Activated CD4-positive, alpha-beta T cell treated with anti-CD3 and anti-CD28 coated beads, Interleukin-2, amount 50 U/mL, for 1 hour (primary cell): ENCODE data around the gene VWA8.
A peak's percentile ranks its signal among the peaks of the same experiment; 100 is the strongest.
"Not testable (repeated sequence)": the region's sequence is repeated elsewhere in the genome, so short reads cannot be mapped to it uniquely, and the experiment has no call there.

Source experiments
- DNase-seq: peaks from one replicate; pipeline ENCODE4 v3.0.0-alpha.2; 2020

VWA8 gene

GRCh38 chr13:41678848-41679247, 282.1 kb downstream of the VWA8 start:
- DNase-seq: no peak

GRCh38 chr13:41678249-41678648, 282.7 kb downstream of the VWA8 start:
- no peak for DNase-seq

GRCh38 chr13:41675306-41675705, 285.6 kb downstream of the VWA8 start:
- DNase-seq: no peak

GRCh38 chr13:41674246-41674645, 286.7 kb downstream of the VWA8 start:
- no peak for DNase-seq

GRCh38 chr13:41673640-41674039, 287.3 kb downstream of the VWA8 start:
- no peak for DNase-seq

GRCh38 chr13:41670873-41671443, 290.0 kb downstream of the VWA8 start:
- DNase-seq: no peak

GRCh38 chr13:41668130-41668757, 292.7 kb downstream of the VWA8 start:
- DNase-seq: no peak

GRCh38 chr13:41666644-41667043, 294.3 kb downstream of the VWA8 start:
- no peak for DNase-seq

- DNase-seq: no peak
These were observed 300.5 kb downstream of the VWA8 start for GRCh38 chr13:41660411-41660810.

- DNase-seq: no peak
These were observed 302.8 kb downstream of the VWA8 start for GRCh38 chr13:41658057-41658661.

- no peak for DNase-seq
These were observed 304.9 kb downstream of the VWA8 start for GRCh38 chr13:41655997-41656396.

- DNase-seq: no peak
These were observed 306.1 kb downstream of the VWA8 start for GRCh38 chr13:41654796-41655195.

GRCh38 chr13:41652735-41653361, 308.1 kb downstream of the VWA8 start:
- DNase-seq: peak; percentile 42

GRCh38 chr13:41651413-41652058, 309.4 kb downstream of the VWA8 start:
- DNase-seq: no peak

GRCh38 chr13:41650706-41651105, 310.2 kb downstream of the VWA8 start:
- no peak for DNase-seq

GRCh38 chr13:41649659-41650058, 311.2 kb downstream of the VWA8 start:
- no peak for DNase-seq

GRCh38 chr13:41648314-41648935, 312.5 kb downstream of the VWA8 start:
- no peak for DNase-seq

GRCh38 chr13:41647699-41648313, 313.1 kb downstream of the VWA8 start:
- not testable (repeated sequence) for DNase-seq

- DNase-seq: no peak
These were observed 315.6 kb downstream of the VWA8 start for GRCh38 chr13:41645331-41645730.

GRCh38 chr13:41644742-41645141, 316.2 kb downstream of the VWA8 start:
- no peak for DNase-seq

- no peak for DNase-seq
These were observed 317.4 kb downstream of the VWA8 start for GRCh38 chr13:41643507-41643906.

GRCh38 chr13:41641961-41642360, 318.9 kb downstream of the VWA8 start:
- no peak for DNase-seq

- DNase-seq: no peak
These were observed 319.5 kb downstream of the VWA8 start for GRCh38 chr13:41641429-41641828.
